HG02870 (cell line): ENCODE measurements around the gene NPEPL1.
"Not testable (repeated sequence)": the region's sequence is repeated elsewhere in the genome, so short reads cannot be mapped to it uniquely, and the experiment has no call there.

ENCODE experiments used
- ATAC-seq: cut with Tn5 transposase; IDR thresholded peaks from one replicate; pipeline ENCODE4 v1.9.1; 2021; ENCODE audit warnings: mild to moderate bottlenecking, moderate library complexity; ENCODE audit not compliant: unreplicated experiment

Gene NPEPL1

GRCh38 chr20:58712806-58713731 lies 20.5 kb downstream of the NPEPL1 start:
- ATAC-seq = no peak

GRCh38 chr20:58713801-58714339 lies 21.3 kb downstream of the NPEPL1 start:
- ATAC-seq = no peak

- no peak for ATAC-seq
Observed at GRCh38 chr20:58714340-58714922, 21.8 kb downstream of the NPEPL1 start.

GRCh38 chr20:58714923-58715351 lies 22.3 kb downstream of the NPEPL1 start:
- ATAC-seq = no peak

GRCh38 chr20:58715391-58715800 lies 22.8 kb downstream of the NPEPL1 start:
- no peak for ATAC-seq

- ATAC-seq = no peak
Observed at GRCh38 chr20:58715801-58716475, 23.3 kb downstream of the NPEPL1 start.

- no peak for ATAC-seq
Observed at GRCh38 chr20:58716476-58717277, 24.1 kb downstream of the NPEPL1 start.

GRCh38 chr20:58717278-58718091 lies 24.9 kb downstream of the NPEPL1 start:
- ATAC-seq = no peak

GRCh38 chr20:58718121-58718563 lies 25.5 kb downstream of the NPEPL1 start:
- no peak for ATAC-seq

GRCh38 chr20:58718729-58719128 lies 26.1 kb downstream of the NPEPL1 start:
- no peak for ATAC-seq

GRCh38 chr20:58719258-58719657 lies 26.7 kb downstream of the NPEPL1 start:
- no peak for ATAC-seq

GRCh38 chr20:58719971-58720371 lies 27.4 kb downstream of the NPEPL1 start:
- ATAC-seq = no peak

- no peak for ATAC-seq
Observed at GRCh38 chr20:58720890-58721289, 28.3 kb downstream of the NPEPL1 start.

- ATAC-seq = no peak
Observed at GRCh38 chr20:58721951-58722778, 29.6 kb downstream of the NPEPL1 start.

GRCh38 chr20:58722877-58723627 lies 30.5 kb downstream of the NPEPL1 start:
- ATAC-seq = no peak

- ATAC-seq = no peak
Observed at GRCh38 chr20:58723628-58723984, 31.0 kb downstream of the NPEPL1 start.

GRCh38 chr20:58726156-58726555 lies 33.6 kb downstream of the NPEPL1 start:
- not testable (repeated sequence) for ATAC-seq

- ATAC-seq = no peak
Observed at GRCh38 chr20:58731192-58731591, 38.6 kb downstream of the NPEPL1 start.
